ENCODE results near the gene RAB30.

DNA sequence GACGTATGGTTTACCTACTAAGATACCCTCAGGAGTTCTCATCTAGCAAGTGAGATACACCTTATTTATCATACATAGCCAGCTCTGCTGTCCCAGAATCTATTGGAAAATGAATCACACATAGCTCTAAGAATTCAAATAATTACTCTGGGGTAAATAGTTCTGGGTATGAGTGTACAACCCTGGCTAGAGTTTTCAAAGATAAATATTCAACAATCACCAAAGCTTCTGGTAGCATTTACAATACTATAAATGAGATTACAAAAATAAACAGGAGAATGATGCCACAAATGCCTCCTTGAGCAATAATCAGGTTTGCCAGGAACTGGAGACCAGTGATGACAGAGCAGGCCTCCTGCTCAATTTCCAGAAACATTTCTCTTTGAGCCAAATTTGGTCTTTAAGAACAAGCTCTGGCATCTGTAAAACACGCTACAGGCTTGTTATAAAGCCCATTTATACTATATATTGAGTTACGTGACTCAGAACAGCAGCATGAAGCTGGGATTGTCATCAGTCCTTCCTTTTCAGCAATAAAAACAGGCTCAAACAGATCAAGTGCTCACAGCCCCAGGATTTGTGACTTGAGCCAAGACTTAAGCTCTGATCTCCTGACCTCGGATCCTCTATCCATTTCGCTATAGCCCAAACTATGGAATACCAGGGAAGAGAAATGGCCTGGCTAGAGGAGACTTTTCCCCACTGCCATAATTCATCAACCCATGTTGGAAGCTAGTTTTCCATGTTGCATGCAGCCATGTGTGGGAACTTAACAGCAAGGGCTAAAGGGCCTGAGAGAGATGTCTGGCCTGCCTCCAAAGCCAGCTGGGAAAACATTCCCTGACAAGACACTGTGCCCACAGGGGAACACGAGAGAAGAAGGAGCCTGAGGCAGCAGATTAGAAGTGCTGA, 19.7 kb downstream of the RAB30 start:
- TF ChIP-seq YY1 (IDR thresholded peaks at IDR 0.05; ENCODE audit: insufficient read depth, insufficient read length) (no peak), ZNF274 (IDR thresholded peaks at IDR 0.05; ENCODE audit: low read depth, low read length) (no peak)

All from NT2/D1 (cell line).